H1 (cell line): ENCODE measurements around the gene RAB11A.

Source experiments
- CBX5 ChIP-seq: fragments of 300-800, 300-1000 bp; sonication (generic); IDR thresholded peaks from 2 replicates; pipeline ENCODE4 v1.7.1; 2016; ENCODE audit warnings: antibody characterized with exemption, low read length, low read depth
- CHD2 ChIP-seq: IDR thresholded peaks from 2 replicates; pipeline ENCODE4 v1.6.1; 2012; ENCODE audit warnings: low read length, improper control_type of control experiment
- EZH2 ChIP-seq: fragments of 200-600 bp; sonication (generic); IDR thresholded peaks from 2 replicates; pipeline ENCODE4 v1.7.1; 2012; ENCODE audit warnings: low read depth, mild to moderate bottlenecking, moderate library complexity, low read length, inconsistent platforms; ENCODE audit not compliant: severe bottlenecking
- GTF2F1 ChIP-seq: IDR thresholded peaks from 2 replicates; pipeline ENCODE4 v1.6.1; 2012; ENCODE audit warnings: low read depth, low read length, improper control_type of control experiment, borderline replicate concordance
- JUN ChIP-seq: IDR thresholded peaks from 2 replicates; pipeline ENCODE4 v1.6.1; 2011; ENCODE audit warnings: low read depth, mild to moderate bottlenecking, improper control_type of control experiment, low read length
- NRF1 ChIP-seq: IDR thresholded peaks from 2 replicates; pipeline ENCODE4 v1.6.1; 2011; ENCODE audit warnings: mild to moderate bottlenecking, low read depth, low read length, improper control_type of control experiment
- POLR2A ChIP-seq, 2 experiments: IDR thresholded peaks; 1 replicate in 1 of 2; 2 replicates in 1 of 2; pipeline ENCODE4 v1.6.1; 2011; ENCODE audit warnings: low read depth in 2 of 2, low read length in 2 of 2, mild to moderate bottlenecking in 2 of 2; ENCODE audit errors: control extremely low read depth in 1 of 2
- POLR2AphosphoS5 ChIP-seq: IDR thresholded peaks from 2 replicates; pipeline ENCODE4 v1.6.1; 2011; ENCODE audit warnings: low read depth, low read length
- RNF2 ChIP-seq: fragments of 200-900, 300-1000 bp; sonication (generic); IDR thresholded peaks from 2 replicates; pipeline ENCODE4 v1.7.1; 2016; ENCODE audit warnings: borderline replicate concordance, low read depth, mild to moderate bottlenecking, antibody characterized with exemption, low read length; ENCODE audit not compliant: poor library complexity, severe bottlenecking; ENCODE audit errors: missing control alignments
- SRF ChIP-seq: IDR thresholded peaks from 2 replicates; pipeline ENCODE4 v1.6.1; 2011; ENCODE audit warnings: mild to moderate bottlenecking, low read depth, low read length, moderate library complexity
- TEAD4 ChIP-seq: IDR thresholded peaks from 2 replicates; pipeline ENCODE4 v1.6.1; 2012; ENCODE audit warnings: low read depth, low read length, inconsistent platforms, mixed read lengths
- TF ChIP-seq, protein P1 (sequence below), 3 experiments: IDR thresholded peaks; 1 replicate in 2 of 3; 2 replicates in 1 of 3; pipeline versions ENCODE4 v1.5.1 to v1.6.1; 2011; ENCODE audit warnings: low read length in 3 of 3, mild to moderate bottlenecking in 3 of 3, inconsistent platforms in 2 of 3, low read depth in 1 of 3, moderate library complexity in 1 of 3; ENCODE audit not compliant: insufficient read depth in 1 of 3; ENCODE audit errors: control extremely low read depth in 1 of 3
- TF ChIP-seq, protein P2 (sequence below): IDR thresholded peaks from 2 replicates; pipeline ENCODE4 v1.6.1; 2011; ENCODE audit warnings: low read length, improper control_type of control experiment

DNA sequence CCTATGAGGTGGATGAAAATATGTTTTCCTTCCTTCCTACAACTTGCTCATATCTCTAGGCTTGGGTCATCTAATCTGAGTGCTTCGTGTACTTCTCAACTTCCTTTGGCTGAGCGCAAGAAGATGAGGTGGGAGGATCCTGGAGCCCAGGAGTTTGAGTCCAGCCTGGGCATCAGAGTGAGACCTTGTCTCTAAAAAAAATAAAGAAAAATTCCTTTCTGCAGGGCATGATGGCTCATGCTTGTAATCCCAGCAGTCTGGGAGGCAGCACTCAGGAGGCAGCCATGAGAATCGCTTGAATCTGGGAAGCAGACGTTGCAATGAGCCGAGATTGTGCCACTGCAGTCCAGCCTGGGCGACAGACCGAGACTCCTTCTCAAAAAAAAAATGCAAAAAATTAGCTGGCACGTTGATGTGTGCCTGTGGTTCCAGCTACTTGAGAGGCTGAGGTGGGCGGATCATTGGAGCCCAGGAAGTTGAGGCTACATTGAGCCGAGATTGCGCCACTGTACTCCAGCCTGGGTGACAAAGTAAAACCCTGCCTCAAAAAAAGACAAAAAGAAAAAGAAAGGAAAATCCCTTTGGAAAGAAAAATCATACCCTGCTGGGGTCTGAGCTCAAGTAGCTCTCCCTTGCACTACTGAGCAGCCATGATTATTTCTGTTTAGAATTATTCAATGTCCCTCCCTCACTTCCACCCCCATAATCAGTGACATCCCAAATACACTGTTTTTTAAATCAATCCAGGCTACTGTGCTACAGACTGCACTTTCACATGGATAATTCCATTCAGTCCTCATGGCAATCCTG lies 28.0 kb upstream of the RAB11A start:
- TF ChIP-seq POLR2A (IDR thresholded peaks at IDR 0.05; ENCODE audit: control extremely low read depth in 1 of 2, low read depth in 2 of 2, low read length in 2 of 2) (no peak), RNF2 (no peak), CHD2 (no peak), CBX5 (no peak), TEAD4 (no peak), POLR2AphosphoS5 (no peak), JUN (no peak), GTF2F1 (no peak), NRF1 (no peak), EZH2 (no peak), SRF (no peak)
- TF ChIP-seq, protein P1, sequence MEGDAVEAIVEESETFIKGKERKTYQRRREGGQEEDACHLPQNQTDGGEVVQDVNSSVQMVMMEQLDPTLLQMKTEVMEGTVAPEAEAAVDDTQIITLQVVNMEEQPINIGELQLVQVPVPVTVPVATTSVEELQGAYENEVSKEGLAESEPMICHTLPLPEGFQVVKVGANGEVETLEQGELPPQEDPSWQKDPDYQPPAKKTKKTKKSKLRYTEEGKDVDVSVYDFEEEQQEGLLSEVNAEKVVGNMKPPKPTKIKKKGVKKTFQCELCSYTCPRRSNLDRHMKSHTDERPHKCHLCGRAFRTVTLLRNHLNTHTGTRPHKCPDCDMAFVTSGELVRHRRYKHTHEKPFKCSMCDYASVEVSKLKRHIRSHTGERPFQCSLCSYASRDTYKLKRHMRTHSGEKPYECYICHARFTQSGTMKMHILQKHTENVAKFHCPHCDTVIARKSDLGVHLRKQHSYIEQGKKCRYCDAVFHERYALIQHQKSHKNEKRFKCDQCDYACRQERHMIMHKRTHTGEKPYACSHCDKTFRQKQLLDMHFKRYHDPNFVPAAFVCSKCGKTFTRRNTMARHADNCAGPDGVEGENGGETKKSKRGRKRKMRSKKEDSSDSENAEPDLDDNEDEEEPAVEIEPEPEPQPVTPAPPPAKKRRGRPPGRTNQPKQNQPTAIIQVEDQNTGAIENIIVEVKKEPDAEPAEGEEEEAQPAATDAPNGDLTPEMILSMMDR (IDR thresholded peaks at IDR 0.05; ENCODE audit: control extremely low read depth in 1 of 3, insufficient read depth in 1 of 3, low read depth in 1 of 3, low read length in 3 of 3) = no peak
- TF ChIP-seq, protein P2, sequence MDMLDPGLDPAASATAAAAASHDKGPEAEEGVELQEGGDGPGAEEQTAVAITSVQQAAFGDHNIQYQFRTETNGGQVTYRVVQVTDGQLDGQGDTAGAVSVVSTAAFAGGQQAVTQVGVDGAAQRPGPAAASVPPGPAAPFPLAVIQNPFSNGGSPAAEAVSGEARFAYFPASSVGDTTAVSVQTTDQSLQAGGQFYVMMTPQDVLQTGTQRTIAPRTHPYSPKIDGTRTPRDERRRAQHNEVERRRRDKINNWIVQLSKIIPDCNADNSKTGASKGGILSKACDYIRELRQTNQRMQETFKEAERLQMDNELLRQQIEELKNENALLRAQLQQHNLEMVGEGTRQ = no peak
